DLD1 (cell line): Measurements from ENCODE around the gene HSP90B1.

Experiments used
- in situ Hi-C: cut with HindIII; loops from 2 replicates; pipeline ENCODE4 v1.10.0; 2017; ENCODE audit warnings: low sequenced_read_pairs

HSP90B1 gene

DNA sequence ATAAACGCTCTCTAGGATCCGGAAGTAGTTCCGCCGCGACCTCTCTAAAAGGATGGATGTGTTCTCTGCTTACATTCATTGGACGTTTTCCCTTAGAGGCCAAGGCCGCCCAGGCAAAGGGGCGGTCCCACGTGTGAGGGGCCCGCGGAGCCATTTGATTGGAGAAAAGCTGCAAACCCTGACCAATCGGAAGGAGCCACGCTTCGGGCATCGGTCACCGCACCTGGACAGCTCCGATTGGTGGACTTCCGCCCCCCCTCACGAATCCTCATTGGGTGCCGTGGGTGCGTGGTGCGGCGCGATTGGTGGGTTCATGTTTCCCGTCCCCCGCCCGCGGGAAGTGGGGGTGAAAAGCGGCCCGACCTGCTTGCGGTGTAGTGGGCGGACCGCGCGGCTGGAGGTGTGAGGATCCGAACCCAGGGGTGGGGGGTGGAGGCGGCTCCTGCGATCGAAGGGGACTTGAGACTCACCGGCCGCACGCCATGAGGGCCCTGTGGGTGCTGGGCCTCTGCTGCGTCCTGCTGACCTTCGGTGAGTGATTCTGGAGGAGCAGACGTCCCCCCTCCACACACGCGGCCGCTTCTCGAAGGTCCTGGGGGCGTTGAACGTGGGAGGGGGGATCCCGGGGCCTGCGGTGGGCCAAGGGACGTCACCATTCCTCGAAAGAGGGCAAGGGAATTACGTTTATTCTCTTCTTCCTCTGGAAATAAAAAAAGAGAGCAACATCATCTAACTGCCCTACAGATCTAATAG is at the start of gene HSP90B1:
HSP90B1 (plus strand) TSS at position 377 of the 753 bp plus-strand sequence; CDS start at position 483, 106 bp downstream.
- in situ Hi-C loops: no loop called here

DNA sequence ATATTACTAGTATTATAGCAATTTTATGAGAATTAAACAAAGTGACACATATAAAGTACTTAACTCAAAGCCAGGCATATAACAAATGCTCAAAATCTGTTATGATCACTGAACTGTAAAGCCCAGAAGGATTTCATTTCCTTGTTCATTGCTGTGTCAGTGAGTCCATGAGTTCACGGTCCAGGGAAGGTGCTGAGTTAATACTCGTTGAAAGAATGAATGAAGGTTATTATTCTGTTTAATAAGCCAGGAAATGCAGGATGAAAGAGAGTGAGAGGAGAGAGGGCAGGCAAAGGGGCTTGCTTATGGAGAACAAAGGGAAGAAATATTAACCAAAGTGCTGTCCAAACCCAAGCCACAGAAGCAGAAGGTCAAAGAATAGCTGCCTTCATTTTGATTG is 48.9 kb upstream of the HSP90B1 start:
- in situ Hi-C loops: no loop called here

DNA sequence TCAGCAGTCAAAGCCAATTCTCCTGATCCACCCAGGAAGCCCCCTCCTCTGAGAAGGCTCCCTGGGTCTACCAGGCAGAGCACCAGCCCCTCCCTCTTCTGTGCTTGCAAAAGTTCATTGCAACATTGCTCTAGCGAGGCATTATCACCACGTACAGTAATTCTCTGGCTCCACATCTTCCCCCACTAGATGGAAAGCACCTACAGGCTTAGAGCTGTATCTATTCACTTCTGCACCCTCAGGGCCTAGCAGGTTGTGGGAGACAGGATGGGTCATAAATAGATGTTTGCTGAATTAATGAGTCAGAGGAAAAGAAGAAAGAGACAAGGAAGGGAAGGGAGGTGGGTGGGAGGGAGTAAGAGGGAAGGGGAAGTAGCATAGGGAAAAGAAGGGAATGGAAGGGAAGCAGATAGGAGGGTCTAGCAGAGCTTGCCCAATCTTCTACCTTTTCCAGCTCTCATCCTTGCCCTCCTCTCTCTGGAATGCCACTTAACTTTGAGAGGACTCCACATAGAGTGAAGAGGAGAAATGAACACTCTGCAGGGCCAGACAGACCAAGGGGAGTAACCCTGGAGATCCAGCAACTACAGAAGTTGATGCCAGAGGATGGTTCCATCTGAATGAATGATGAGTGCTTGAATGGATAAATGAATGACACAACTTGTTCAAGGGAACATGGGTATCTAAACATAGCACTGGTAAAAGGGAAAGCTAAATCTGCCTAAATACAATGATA is 47.2 kb upstream of the HSP90B1 start:
- in situ Hi-C loops: no loop called here

DNA sequence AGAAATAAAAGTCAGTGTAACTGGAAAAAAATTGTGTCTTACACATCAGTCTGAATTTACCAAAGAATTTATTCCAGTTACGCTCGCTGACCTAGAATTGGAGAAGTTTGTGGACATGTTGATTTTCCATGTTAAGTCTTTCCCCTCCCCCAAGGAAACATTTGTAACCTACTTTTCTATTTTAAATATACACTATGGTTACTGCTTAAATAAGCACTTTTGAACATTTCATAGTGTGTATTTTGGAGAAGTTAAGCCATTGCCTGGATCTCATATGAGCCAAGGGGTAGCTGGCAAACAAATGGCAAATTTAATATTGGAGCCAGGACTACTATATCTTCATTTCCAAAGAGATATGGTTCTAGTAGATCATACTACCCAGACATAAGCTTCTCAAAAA is 46.3 kb upstream of the HSP90B1 start:
- in situ Hi-C loops: no loop called here

DNA sequence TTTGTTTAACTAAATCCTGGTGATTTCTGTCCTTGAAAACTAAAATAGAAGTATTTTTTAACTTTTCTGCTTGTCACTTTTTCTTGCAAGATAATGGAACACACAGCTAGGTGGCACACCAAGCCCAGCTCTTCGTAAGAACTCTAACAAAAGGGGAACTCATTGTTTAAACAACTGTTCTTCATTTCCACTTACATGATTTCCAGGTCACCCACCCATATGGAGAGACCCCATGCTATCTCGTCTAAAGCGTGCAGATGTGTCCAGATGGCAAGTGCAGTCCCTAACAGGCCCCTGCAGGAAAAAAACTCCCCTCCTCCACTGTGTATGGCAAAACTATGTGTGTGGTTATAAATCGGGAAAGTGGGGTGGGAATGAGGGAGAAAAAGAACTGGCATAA is 45.9 kb upstream of the HSP90B1 start:
- in situ Hi-C loops: no loop called here

DNA sequence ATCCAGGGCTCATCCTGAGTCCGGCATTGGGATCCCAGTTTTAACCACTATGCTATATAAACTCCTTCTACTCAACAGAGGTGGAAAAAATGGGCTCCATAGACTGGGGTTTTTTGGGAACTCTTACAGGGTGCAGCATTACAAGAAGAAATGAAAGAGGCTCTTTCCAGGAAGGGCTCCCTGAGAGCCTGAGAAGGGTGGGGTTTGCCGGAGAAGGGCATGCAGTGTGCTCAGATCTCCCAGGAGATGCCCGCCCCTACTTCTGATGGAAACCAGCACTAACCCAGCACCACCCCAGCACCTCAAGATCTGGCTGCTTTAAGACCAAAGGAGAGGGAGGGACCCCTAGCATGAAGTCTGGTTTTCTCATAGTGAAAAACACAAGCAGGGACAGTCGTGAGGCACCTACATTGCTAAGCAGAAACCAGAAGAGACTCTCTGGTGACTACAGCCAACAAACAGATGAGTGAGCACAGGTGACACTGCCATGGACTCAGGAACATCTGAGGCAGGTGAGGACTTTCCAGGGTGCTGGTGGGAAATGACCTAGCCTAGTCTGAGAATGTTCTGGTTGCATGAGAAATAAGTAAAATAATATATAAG is 43.9 kb upstream of the HSP90B1 start:
- in situ Hi-C loops: no loop called here

DNA sequence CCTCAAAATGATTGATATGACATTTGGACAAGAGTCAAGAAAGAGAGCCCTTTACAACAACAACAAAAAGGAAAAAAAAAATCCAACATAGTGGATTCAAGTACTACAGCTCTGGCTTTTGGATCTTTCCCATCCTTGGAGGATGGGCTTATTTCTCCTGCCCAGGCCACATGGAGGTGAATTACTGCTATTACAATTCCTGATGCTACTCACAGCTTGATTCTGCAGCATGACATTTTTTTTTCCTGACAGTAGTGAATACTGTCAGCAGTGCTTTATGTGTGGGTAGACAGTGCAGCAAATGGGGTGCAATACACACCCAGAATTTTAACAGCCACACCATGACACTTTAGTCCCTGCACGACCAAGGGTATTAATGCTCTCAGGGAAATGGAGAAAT is 42.5 kb upstream of the HSP90B1 start:
- in situ Hi-C loops: no loop called here

DNA sequence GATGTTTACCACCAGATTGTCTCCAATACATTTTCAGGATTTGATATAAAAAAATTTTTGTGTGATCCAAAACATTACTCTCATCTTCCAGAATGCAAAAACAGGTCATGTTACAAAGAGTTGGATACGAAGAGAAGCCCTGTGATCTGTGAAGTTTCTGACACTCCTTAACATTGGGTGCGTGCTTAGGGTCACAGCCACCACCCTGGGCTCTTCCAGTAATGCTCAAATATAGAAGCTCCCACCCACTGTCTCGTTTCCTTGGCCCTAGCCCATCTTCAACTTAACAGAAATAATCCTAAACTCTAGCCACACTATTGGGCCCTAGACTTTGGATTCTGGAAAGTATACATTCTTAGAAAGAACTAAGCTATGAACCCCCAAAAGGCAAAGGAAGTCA is 32.9 kb upstream of the HSP90B1 start:
- in situ Hi-C loops: no loop called here

DNA sequence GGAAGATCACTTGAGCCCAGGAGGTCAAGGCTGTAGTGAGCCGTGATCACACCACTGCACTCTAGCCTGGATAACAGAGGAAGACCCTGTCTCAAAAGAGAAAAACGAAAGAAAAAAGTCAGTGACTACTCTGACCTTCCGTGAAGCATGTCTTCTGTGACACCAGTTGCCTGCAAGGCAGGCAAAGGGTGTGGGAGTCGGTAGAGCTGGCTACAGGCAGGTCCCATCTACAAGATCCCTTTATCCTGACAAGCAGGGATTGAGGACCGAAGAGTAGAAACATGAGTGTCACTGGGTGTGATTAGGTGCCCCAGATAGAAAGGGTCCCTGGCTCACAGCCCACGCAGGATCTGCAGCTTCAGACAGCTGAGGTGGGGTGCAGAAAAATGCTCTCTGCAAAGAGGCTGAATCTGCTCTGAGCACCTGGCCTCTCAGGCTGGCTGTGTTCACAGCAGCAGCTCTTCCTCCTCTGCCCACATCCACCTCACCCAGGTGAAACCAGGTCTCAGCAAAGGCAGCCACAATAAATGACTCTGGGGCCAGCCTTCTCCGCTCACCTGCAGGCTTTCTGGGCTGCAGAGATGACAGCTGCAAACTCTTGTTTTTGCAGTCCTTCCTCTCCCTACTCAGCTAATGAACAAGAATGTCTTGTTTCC is 28.6 kb upstream of the HSP90B1 start:
- in situ Hi-C loops: no loop called here

DNA sequence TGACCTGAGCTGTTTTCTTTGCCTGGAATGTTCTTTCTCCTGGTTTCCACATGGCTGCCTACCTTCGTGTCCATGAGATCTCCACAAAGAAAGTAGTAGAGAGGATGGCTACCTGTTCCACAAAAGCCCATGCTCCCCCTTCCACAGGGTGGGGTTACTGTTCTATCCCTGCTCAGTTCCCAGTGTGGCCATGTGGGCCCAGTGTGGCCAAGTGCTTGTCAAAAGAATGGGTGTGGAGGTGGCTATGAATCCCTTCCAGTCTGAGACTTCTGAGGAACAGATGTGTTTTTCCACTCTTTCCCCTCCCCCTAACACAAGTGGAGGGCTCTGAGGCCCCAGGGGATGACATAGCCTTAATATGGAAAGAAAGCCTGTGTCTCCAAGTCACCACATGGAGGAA is 26.2 kb upstream of the HSP90B1 start:
- in situ Hi-C loops: no loop called here

DNA sequence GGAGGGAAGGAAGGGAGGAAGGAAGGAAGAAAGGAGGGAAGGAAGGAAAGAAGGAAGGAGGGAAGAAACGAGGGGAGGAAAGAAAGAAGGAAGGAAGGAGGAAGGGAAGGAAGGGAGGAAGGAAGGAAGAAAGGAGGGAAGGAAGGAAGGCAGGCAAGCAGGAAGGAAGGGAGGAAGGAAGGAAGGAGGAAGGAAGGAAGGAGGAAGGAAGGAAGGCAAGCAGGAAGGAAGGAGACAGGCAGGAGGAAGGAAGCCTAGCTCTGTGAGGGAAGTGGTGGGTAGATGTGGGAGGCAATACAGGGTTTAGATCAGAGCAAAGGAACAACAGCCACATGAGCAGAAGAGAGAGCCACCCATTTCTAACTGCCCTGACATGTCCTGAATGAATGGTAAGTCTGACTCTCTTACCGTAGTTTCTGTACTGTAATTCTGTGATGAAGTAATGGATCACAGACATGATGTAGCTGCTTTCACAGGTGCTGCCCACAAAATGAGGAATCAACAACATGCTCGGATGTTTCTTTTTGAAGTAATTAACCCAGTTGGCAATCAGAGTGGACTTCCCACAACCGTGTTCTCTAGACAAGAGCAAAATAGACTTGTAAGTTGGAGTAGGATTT is 24.4 kb upstream of the HSP90B1 start:
- in situ Hi-C loops: no loop called here

DNA sequence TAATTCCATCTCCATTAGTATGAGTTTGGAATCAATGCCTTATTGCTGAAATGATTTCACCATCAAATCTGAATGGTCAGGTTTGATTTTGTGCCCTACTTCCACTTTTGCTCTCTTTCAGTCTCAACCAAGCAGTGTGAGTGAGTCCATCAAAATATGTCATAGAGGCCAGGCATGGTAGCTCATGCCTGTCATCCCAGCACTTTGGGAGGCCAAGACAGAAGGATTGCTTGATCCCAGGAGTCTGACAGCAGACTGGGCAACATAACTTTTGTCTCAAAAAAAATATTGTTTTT is 22.0 kb upstream of the HSP90B1 start:
- in situ Hi-C loops: no loop called here

DNA sequence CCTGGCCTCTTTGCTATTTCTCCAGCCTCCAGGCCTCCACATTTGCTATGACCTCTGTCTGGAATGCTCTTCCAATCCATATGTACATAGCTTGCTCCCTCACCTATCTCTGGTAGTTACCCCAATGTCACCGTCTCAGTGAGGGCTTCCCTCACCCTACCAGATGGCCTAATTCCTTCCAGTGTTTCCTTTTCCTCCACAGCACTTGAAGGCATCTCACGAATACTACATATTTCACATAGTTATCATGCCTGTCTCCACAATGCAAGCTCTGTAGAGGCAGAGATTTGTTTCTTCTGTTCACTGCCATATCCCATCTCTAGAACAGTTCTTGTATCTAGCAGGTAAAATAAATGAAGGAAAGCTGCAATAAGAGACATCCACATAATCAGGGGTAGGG is 21.3 kb upstream of the HSP90B1 start:
- in situ Hi-C loops: no loop called here

DNA sequence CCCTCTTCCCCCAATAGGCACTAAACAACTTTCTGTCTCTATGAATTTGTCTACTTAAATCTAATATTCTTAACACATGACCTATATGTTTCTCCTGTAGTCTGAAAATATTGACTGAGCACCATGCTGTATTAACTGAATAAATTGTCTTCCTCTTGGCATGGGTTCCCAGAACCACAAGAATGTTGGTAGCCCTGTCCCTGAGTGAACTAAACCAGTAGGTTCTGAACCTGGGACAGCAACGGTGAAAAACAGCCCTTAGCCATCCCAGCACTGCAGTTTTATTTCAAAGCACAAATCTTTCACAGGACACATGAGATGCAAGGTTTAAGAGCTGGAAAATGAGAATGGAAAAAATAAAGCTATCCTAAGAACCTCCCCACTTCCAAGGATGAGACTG is 20.4 kb upstream of the HSP90B1 start:
- in situ Hi-C loops: no loop called here

DNA sequence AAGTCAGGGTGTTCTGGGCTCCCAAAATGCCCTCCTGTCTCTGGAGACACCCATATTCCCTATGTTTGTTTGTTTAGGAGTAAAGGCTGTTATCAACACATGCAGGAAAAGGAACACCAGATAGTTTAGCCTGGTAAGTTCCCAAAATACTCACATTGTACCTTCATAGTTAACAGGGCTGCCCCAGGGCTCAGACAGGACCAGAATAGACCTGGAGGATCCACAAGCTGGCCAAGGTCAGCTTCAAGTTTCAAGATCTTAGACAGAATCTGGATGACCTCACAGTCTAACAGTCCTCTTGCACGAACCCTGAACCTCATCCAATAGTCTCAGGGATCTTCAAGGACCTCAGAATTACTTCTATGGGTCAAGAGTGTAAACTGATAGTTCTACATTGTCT is 18.1 kb upstream of the HSP90B1 start:
- in situ Hi-C loops: no loop called here

DNA sequence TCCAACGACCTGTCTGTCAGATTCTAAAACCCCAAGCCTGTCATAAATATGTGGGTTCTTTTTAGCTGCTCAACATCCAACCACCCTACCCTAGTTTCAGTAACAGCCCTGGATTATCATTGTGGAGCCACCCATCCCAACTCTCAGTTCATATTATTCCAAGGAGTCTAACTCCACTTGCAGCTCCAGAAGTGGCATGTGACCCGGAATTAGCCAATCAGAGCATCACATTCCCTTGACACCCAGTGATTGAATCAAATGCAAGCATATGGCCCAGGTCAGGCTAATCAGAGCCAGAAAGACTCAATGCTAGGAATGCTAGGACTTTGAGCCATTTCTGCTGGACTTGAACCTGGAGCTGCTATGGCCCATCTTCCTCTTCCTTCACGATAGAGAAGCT is 17.1 kb upstream of the HSP90B1 start:
- in situ Hi-C loops: no loop called here

DNA sequence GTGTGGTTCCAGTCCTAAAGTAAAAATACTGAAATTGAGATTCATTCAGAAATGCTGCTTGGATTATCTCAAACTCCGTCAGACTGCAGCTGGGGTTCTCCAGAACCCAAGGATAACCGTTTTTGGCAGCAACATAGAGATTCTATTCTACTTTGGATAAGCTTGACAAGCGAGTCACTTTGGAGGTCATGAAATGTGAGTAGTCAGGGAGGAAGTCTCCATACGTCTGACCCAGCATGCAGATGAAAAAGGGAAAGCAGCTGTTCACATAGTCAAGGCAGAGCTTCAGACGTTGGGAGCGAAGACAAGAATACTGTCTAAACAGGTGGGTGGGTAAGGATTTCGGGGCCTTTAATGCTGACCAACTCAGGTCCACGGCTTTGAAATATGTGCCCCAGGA is 14.9 kb upstream of the HSP90B1 start:
- in situ Hi-C loops: no loop called here

DNA sequence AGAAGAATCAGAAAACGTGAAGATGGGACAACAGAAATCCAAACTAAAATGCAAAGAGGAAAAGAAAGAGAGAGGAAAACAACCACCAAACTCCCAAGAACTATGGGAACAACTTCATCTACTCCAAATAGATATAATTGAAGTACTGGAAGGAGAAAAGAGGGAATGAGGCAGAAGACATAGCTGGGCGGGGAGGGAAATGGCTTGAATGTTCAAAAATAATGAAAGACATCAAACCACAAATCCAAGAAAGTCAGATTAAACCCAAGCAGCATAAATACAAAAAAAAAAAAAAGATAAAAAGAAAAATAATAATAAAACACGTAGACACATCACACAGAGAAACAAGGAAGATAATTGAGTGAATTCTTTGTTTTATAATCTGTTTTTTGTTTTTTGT is 12.3 kb upstream of the HSP90B1 start:
- in situ Hi-C loops: no loop called here

DNA sequence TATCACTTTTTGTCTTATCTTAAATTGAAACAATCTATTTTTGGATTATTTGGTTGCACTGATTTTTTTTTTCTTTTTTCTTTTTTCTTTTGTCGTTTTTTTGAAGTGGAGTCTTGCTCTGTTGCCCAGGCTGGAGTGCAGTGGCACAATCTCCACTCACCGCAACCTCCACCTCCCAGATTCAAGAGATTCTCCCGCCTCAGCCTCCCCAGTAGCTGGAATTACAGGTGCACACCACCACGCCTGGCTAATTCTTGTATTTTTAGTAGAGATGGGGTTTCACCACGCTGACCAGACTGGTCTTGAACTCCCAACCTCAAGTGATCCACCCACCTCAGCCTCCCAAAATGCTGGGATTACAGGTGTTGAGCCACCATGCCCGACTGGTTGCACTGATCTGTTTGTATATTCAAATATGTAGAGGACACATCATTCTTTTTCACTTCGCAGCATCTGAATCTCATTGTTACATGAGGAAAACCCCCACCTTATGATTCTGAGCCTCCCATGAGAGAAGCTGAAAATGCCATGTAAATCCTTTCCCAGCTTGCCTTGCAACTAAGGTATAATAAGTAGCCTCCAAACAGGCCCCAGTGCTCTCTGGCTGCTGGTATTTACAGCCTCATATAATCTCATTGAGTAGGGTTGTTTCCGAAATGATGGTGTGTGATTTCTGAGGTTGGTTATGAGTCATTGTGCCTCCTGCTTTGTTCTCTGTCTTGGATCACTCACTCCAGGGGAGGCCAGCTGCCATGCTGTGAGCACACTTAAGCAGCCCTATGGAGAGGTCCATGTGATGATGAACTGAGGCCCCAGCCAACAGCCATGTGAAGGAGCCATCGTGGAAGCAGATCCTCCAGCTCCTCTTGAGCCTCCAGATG is 5.2 kb upstream of the HSP90B1 start:
- in situ Hi-C loops: no loop called here

DNA sequence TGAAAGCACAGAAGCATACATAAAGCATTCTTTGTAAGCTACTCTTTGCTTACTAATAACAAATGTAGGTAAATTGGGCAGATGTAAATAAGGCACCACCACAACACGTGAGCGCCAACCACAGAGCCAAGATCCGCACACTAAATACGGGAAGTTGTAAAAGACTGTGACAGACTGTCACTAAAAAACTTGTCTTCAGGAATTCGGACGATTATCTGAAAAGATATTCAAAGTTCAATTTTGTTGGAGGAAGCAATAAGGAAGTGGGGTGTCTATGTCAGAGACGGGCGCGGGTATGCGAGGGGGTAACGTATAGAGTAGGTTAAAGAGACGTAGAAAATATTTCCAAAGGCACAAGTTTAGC is 1.5 kb upstream of the HSP90B1 start:
- in situ Hi-C loops: no loop called here
